IMR-90 (cell line): Measurements from ENCODE around the gene GLRX2. TPM values are rescaled to one million over a fixed set of nuclear protein-coding genes. Genes with fewer than 3 reads are reported as not detected.

Experiments used
- ATAC-seq: fragments of 200-7000 bp; cut with Tn5 transposase; 2 replicates; pipeline ENCODE4 v1.9.1; 2020; ENCODE audit warnings: low read depth, mild to moderate bottlenecking, moderate library complexity
- BruUV-seq: library from RNA; stranded (reverse); fragments of 400-500 nt; replicated peaks from 2 replicates; lab custom pipeline; 2021; lab: Mats Ljungman, UMichigan
- CTCF ChIA-PET: fragments of 300-600 bp; formaldehyde crosslinking; extraction: SDS; loops from one replicate; lab custom pipeline; 2021; ENCODE audit warnings: antibody characterized with exemption; lab: Yijun Ruan, JAX
- POLR2A ChIA-PET: fragments of 300-600 bp; sonication (Branson Sonifier 250); formaldehyde crosslinking; loops from one replicate; lab custom pipeline; 2022; ENCODE audit warnings: antibody characterized with exemption; ENCODE audit not compliant: unreplicated experiment; lab: Charles Lee
- DNase-seq: peaks from one replicate; pipeline ENCODE4 v3.0.0; 2013
- H2AFZ ChIP-seq: replicated peaks from 2 replicates; pipeline ENCODE3; 2013; ENCODE audit warnings: low read length, mild to moderate bottlenecking; ENCODE audit not compliant: poor library complexity
- H2AK5ac ChIP-seq: 2 replicates; pipeline ENCODE4 v1.6.1; 2013; ENCODE audit warnings: low read depth, low read length, inconsistent platforms
- H2AK9ac ChIP-seq: replicated peaks from 2 replicates; pipeline ENCODE3; 2013; ENCODE audit warnings: mild to moderate bottlenecking, low read depth, low read length, moderate library complexity; ENCODE audit not compliant: poor library complexity
- H2BK120ac ChIP-seq: 2 replicates; pipeline ENCODE4 v1.6.1; 2013; ENCODE audit warnings: low read depth, low read length, inconsistent platforms
- H2BK15ac ChIP-seq: 3 replicates; pipeline ENCODE4 v1.6.1; 2013; ENCODE audit warnings: low read depth, low read length, inconsistent platforms
- H2BK20ac ChIP-seq: 2 replicates; pipeline ENCODE4 v1.6.1; 2013; ENCODE audit warnings: low read depth, mild to moderate bottlenecking, inconsistent platforms, low read length, moderate library complexity
- H2BK5ac ChIP-seq: 2 replicates; pipeline ENCODE4 v1.6.1; 2013; ENCODE audit warnings: mild to moderate bottlenecking, low read depth, low read length, inconsistent platforms; ENCODE audit not compliant: poor library complexity, severe bottlenecking
- H3K14ac ChIP-seq: replicated peaks from 2 replicates; pipeline ENCODE4 v1.6.1; 2013; ENCODE audit warnings: low read depth, low read length, inconsistent platforms
- H3K18ac ChIP-seq: 2 replicates; pipeline ENCODE4 v1.6.1; 2013; ENCODE audit warnings: low read depth, low read length, control low read depth
- H3K23ac ChIP-seq: 2 replicates; pipeline ENCODE4 v1.6.1; 2013; ENCODE audit warnings: low read depth, low read length, inconsistent platforms
- H3K27ac ChIP-seq: 2 replicates; pipeline ENCODE4 v1.5.1; 2013; ENCODE audit warnings: mild to moderate bottlenecking, control low read depth, low read length; ENCODE audit not compliant: insufficient read depth
- H3K27me3 ChIP-seq: 2 replicates; pipeline ENCODE4 v1.6.1; 2013; ENCODE audit warnings: low read length; ENCODE audit not compliant: control insufficient read depth, insufficient read depth
- H3K36me3 ChIP-seq: 2 replicates; pipeline ENCODE4 v1.6.1; 2013; ENCODE audit warnings: low read length, mixed read lengths; ENCODE audit not compliant: control insufficient read depth, insufficient read depth
- H3K4ac ChIP-seq: 2 replicates; pipeline ENCODE4 v1.6.1; 2013; ENCODE audit warnings: low read depth, low read length, inconsistent platforms
- H3K4me1 ChIP-seq: 2 replicates; pipeline ENCODE4 v1.6.1; 2013; ENCODE audit warnings: low read length, mixed read lengths; ENCODE audit not compliant: control insufficient read depth, insufficient read depth
- H3K4me2 ChIP-seq: 2 replicates; pipeline ENCODE4 v1.6.1; 2013; ENCODE audit warnings: low read depth, mild to moderate bottlenecking, control low read depth, low read length, moderate library complexity
- H3K4me3 ChIP-seq: 2 replicates; pipeline ENCODE4 v1.5.1; 2013; ENCODE audit warnings: low read depth, mild to moderate bottlenecking, control low read depth, low read length, moderate library complexity; ENCODE audit not compliant: insufficient read depth
- H3K56ac ChIP-seq: 2 replicates; pipeline ENCODE4 v1.6.1; 2013; ENCODE audit warnings: low read length, inconsistent platforms; ENCODE audit not compliant: insufficient read depth; ENCODE audit errors: extremely low read depth
- H3K79me1 ChIP-seq, 2 experiments: 2 replicates each; pipeline ENCODE4 v1.6.1; 2013; ENCODE audit warnings: low read length in 2 of 2, inconsistent platforms in 1 of 2, low read depth in 1 of 2
- H3K9ac ChIP-seq: 2 replicates; pipeline ENCODE4 v1.6.1; 2013; ENCODE audit warnings: low read depth, low read length, control low read depth
- H3K9me1 ChIP-seq: 2 replicates; pipeline ENCODE4 v1.6.1; 2013; ENCODE audit warnings: low read length, inconsistent platforms; ENCODE audit not compliant: insufficient read depth
- H3K9me3 ChIP-seq: 2 replicates; pipeline ENCODE4 v1.6.1; 2013; ENCODE audit warnings: low read length; ENCODE audit not compliant: control insufficient read depth, insufficient read depth
- H4K20me1 ChIP-seq: 2 replicates; pipeline ENCODE4 v1.6.1; 2013; ENCODE audit warnings: low read length, inconsistent platforms; ENCODE audit not compliant: insufficient read depth
- H4K5ac ChIP-seq: 2 replicates; pipeline ENCODE4 v1.6.1; 2013; ENCODE audit warnings: mild to moderate bottlenecking, low read depth, low read length, control low read depth
- H4K8ac ChIP-seq, 2 experiments: 2 replicates each; pipeline ENCODE4 v1.6.1; 2013; ENCODE audit warnings: low read depth in 2 of 2, low read length in 2 of 2, control low read depth in 1 of 2, inconsistent platforms in 1 of 2
- H4K91ac ChIP-seq: 2 replicates; pipeline ENCODE4 v1.6.1; 2013; ENCODE audit warnings: low read depth, low read length, inconsistent platforms; ENCODE audit not compliant: insufficient read depth
- BHLHE40 ChIP-seq: fragments of 150-350 bp; IDR thresholded peaks from 2 replicates; pipeline ENCODE4 v1.6.1; 2016; ENCODE audit warnings: mild to moderate bottlenecking, low read depth, low read length
- CEBPB ChIP-seq: IDR thresholded peaks from 2 replicates; pipeline ENCODE4 v1.6.1; 2012; ENCODE audit warnings: low read depth, low read length, improper control_type of control experiment
- CHD1 ChIP-seq: IDR thresholded peaks from 2 replicates; pipeline ENCODE4 v1.6.1; 2012; ENCODE audit warnings: low read depth, low read length, improper control_type of control experiment
- FOS ChIP-seq: fragments of 150-350 bp; IDR thresholded peaks from 2 replicates; pipeline ENCODE4 v1.6.1; 2016; ENCODE audit warnings: low read depth, low read length
- MAFK ChIP-seq: IDR thresholded peaks from 2 replicates; pipeline ENCODE4 v1.6.1; 2012; ENCODE audit warnings: low read depth, low read length, improper control_type of control experiment
- MAZ ChIP-seq: IDR thresholded peaks from 2 replicates; pipeline ENCODE4 v1.6.1; 2012; ENCODE audit warnings: low read depth, mild to moderate bottlenecking, low read length, improper control_type of control experiment, moderate library complexity, borderline replicate concordance
- MXI1 ChIP-seq: IDR thresholded peaks from 2 replicates; pipeline ENCODE4 v1.6.1; 2012; ENCODE audit warnings: low read depth, mild to moderate bottlenecking, low read length, moderate library complexity, borderline replicate concordance
- NFE2L2 ChIP-seq: fragments of 150-350 bp; IDR thresholded peaks from 2 replicates; pipeline ENCODE4 v1.6.1; 2016; ENCODE audit warnings: low read depth, mild to moderate bottlenecking, low read length
- POLR2A ChIP-seq: IDR thresholded peaks from 2 replicates; pipeline ENCODE4 v1.6.1; 2012; ENCODE audit warnings: mild to moderate bottlenecking, low read depth, low read length
- RAD21 ChIP-seq: IDR thresholded peaks from 2 replicates; pipeline ENCODE4 v1.6.1; 2012; ENCODE audit warnings: low read length, improper control_type of control experiment
- RCOR1 ChIP-seq: IDR thresholded peaks from 2 replicates; pipeline ENCODE4 v1.6.1; 2012; ENCODE audit warnings: mild to moderate bottlenecking, low read length, improper control_type of control experiment; ENCODE audit not compliant: insufficient replicate concordance
- RFX5 ChIP-seq: IDR thresholded peaks from 2 replicates; pipeline ENCODE4 v1.8.0; 2012; ENCODE audit warnings: low read depth, mild to moderate bottlenecking, low read length, moderate library complexity
- SMC3 ChIP-seq: fragments of 150-350 bp; IDR thresholded peaks from 2 replicates; pipeline ENCODE4 v1.6.1; 2016; ENCODE audit warnings: low read depth, mild to moderate bottlenecking, antibody characterized with exemption, low read length, moderate library complexity
- WGBS, 2 experiments: methylation state at CpG; one replicate each; pipeline versions ENCODE4 v1.1.5 to v1.1.7; 2013; ENCODE audit warnings: missing lambda C conversion rate in 2 of 2; ENCODE audit not compliant: insufficient read length in 1 of 2; ENCODE audit errors: extremely low coverage in 2 of 2; 5-methylcytosine and 5-hydroxymethylcytosine counted together
- dilution Hi-C: fragments of 300-500 bp; cut with HindIII; formaldehyde crosslinking; loops from one replicate; pipeline ENCODE4 v1.14.3; 2018; ENCODE audit warnings: low sequenced_read_pairs; ENCODE audit not compliant: unreplicated experiment
- in situ Hi-C: fragments of 300-500 bp; cut with MboI; formaldehyde crosslinking; loops from 3 replicates; pipeline ENCODE4 v1.14.3; 2019; ENCODE audit warnings: low sequenced_read_pairs, inconsistent platforms, mixed read lengths
- intact Hi-C: fragments of 100-400 bp; cut with micrococcal nuclease; formaldehyde crosslinking; loops from 2 replicates; pipeline ENCODE4 v1.10.0; 2022
- polyA plus RNA-seq, 3 experiments: library from polyadenylated mRNA; depleted of rRNA; stranded (reverse); fragments of >200 nt; gene quantifications; 2 replicates each; pipeline ENCODE4 v1.2.3, GENCODE V29; 2012; ENCODE audit warnings: low replicate concordance in 1 of 3
- total RNA-seq: library from RNA; depleted of rRNA; stranded (reverse); fragments of >200 nt; gene quantifications from 2 replicates; pipeline ENCODE4 v1.2.3, GENCODE V29; 2012
- TF ChIP-seq, protein P1 (sequence below): fragments of 150-350 bp; IDR thresholded peaks from 2 replicates; pipeline ENCODE4 v1.6.1; 2016; ENCODE audit warnings: low read depth, mild to moderate bottlenecking, low read length, moderate library complexity, borderline replicate concordance
- TF ChIP-seq, protein P2 (sequence below): fragments of 150-350 bp; IDR thresholded peaks from 2 replicates; pipeline ENCODE4 v1.6.1; 2017; ENCODE audit warnings: mild to moderate bottlenecking, antibody characterized with exemption, low read length, low read depth
- TF ChIP-seq, protein P3 (sequence below): conservative IDR thresholded peaks from 2 replicates; pipeline ENCODE4 v1.5.1; 2012; ENCODE audit warnings: mild to moderate bottlenecking, low read depth, low read length, improper control_type of control experiment

The GLRX2 gene
- total and polyA plus RNA-seq, 2 of the 4 experiments (the other 2 are of a cell fraction), result 2.0 to 15.9 TPM

DNA sequence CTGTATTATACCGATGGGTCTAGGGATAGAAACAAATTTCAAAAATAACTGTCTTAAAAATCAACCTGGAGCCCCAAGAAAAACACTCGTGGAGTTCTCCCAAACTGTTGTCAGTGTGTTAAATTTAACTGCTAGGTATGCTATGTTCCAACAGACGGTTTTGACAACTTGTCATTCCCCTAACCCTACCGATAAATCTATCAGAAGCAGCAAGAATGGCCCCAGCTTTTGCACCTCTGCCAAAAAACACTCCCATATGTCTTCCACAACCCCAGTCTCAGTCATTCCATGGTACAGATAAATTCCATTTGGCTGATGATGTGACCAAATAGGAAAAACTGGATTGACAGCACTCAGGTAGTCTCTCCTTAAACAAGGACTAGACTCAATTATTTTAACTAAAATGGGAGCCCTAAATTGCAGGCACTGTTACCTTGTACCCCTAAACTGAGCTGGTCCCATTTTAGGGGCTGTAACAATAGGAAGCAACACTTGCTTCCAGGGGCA is 51.0 kb downstream of the GLRX2 start:
- Histone ChIP-seq H2BK5ac (no peak overlapping the region), H3K23ac (no peak overlapping the region), H3K36me3 (peaks cover 6% of the 10 kb centered on the region), H2BK20ac (no peak overlapping the region), H3K18ac (no peak overlapping the region), H3K4me1 (no peaks in the 10 kb centered on the region), H3K9me1 (peaks cover 6% of the 10 kb centered on the region), H2AFZ (no peak overlapping the region), H2BK15ac (no peak overlapping the region), H4K8ac (no peak overlapping the region), H2BK120ac (no peak overlapping the region), H3K9me3 (no peaks in the 10 kb centered on the region), H3K14ac (no peak overlapping the region), H3K27ac (no peak overlapping the region), H3K27me3 (no peaks in the 10 kb centered on the region), H3K79me1 (peaks cover 15 to 55% of the 10 kb centered on the region in 2 experiments), H4K5ac (no peak overlapping the region), H2AK9ac (no peak overlapping the region), H3K4me3 (no peak overlapping the region), H3K4ac (no peak overlapping the region), H4K91ac (no peak overlapping the region), H4K20me1 (no peaks in the 10 kb centered on the region), H2AK5ac (no peak overlapping the region), H3K4me2 (no peak overlapping the region), H3K56ac (no peak overlapping the region), H3K9ac (no peak overlapping the region)
- ChIA-PET POLR2A (no interaction called here), CTCF (no interaction called here)
- BruUV-seq, result no TSS peak
- in situ Hi-C loops, result no loop called here
- DNase-seq (no peak), ATAC-seq (no peak)
- 100% methylated on average over 1 of the region's 4 CpGs; no CpG with 5 or more reads in 1 of the 2 experiments for WGBS, 2 experiments
- intact Hi-C loops, result no loop called here
- TF ChIP-seq CEBPB, result no peak
- no peak for TF ChIP-seq BHLHE40
- no peak for TF ChIP-seq RAD21
- no peak for TF ChIP-seq MAFK
- TF ChIP-seq SMC3, result no peak
- TF ChIP-seq FOS, result no peak
- TF ChIP-seq RCOR1, result no peak
- TF ChIP-seq POLR2A, result no peak
- TF ChIP-seq CHD1, result no peak
- no peak for TF ChIP-seq RFX5
- no peak for TF ChIP-seq MXI1
- no peak for TF ChIP-seq MAZ
- TF ChIP-seq, protein P1, sequence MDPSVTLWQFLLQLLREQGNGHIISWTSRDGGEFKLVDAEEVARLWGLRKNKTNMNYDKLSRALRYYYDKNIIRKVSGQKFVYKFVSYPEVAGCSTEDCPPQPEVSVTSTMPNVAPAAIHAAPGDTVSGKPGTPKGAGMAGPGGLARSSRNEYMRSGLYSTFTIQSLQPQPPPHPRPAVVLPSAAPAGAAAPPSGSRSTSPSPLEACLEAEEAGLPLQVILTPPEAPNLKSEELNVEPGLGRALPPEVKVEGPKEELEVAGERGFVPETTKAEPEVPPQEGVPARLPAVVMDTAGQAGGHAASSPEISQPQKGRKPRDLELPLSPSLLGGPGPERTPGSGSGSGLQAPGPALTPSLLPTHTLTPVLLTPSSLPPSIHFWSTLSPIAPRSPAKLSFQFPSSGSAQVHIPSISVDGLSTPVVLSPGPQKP, result no peak
- TF ChIP-seq, protein P2, sequence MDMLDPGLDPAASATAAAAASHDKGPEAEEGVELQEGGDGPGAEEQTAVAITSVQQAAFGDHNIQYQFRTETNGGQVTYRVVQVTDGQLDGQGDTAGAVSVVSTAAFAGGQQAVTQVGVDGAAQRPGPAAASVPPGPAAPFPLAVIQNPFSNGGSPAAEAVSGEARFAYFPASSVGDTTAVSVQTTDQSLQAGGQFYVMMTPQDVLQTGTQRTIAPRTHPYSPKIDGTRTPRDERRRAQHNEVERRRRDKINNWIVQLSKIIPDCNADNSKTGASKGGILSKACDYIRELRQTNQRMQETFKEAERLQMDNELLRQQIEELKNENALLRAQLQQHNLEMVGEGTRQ, result no peak
- no peak for TF ChIP-seq NFE2L2
- TF ChIP-seq, protein P3, sequence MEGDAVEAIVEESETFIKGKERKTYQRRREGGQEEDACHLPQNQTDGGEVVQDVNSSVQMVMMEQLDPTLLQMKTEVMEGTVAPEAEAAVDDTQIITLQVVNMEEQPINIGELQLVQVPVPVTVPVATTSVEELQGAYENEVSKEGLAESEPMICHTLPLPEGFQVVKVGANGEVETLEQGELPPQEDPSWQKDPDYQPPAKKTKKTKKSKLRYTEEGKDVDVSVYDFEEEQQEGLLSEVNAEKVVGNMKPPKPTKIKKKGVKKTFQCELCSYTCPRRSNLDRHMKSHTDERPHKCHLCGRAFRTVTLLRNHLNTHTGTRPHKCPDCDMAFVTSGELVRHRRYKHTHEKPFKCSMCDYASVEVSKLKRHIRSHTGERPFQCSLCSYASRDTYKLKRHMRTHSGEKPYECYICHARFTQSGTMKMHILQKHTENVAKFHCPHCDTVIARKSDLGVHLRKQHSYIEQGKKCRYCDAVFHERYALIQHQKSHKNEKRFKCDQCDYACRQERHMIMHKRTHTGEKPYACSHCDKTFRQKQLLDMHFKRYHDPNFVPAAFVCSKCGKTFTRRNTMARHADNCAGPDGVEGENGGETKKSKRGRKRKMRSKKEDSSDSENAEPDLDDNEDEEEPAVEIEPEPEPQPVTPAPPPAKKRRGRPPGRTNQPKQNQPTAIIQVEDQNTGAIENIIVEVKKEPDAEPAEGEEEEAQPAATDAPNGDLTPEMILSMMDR, result no peak
- dilution Hi-C loops, result no loop called here
